H1 (cell line): ENCODE data around the gene ANXA8. TPM values are rescaled to one million over a fixed set of nuclear protein-coding genes. Genes with fewer than 3 reads are reported as not detected.
"Not testable (repeated sequence)": the region's sequence is repeated elsewhere in the genome, so short reads cannot be mapped to it uniquely, and the experiment has no call there.

Experiments used
- CTCF ChIA-PET: fragments of 300-600 bp; sonication (Branson Sonifier 250); formaldehyde crosslinking; loops from one replicate; lab custom pipeline; 2021; ENCODE audit not compliant: partially characterized antibody; lab: Charles Lee
- POLR2A ChIA-PET: fragments of 300-600 bp; sonication (Branson Sonifier 250); formaldehyde crosslinking; loops from one replicate; lab custom pipeline; 2021; ENCODE audit warnings: inconsistent platforms; ENCODE audit not compliant: partially characterized antibody; lab: Charles Lee
- DNase-seq, 2 experiments: peaks; one replicate each; pipeline versions ENCODE4 v3.0.0 to v3.0.0-alpha.2; 2010 to 2022; ENCODE audit warnings: low spot score in 2 of 2, low read depth in 1 of 2, mixed read lengths in 1 of 2
- FAIRE-seq: peaks from 2 replicates; lab custom pipeline; 2011; peaks lifted over from hg19 to GRCh38; lab: Jason Lieb, UNC
- H2AFZ ChIP-seq: 2 replicates; pipeline ENCODE4 v1.8.1; 2012; ENCODE audit warnings: low read length, inconsistent platforms
- H2AK5ac ChIP-seq: 2 replicates; pipeline ENCODE4 v1.6.1; 2013; ENCODE audit warnings: low read depth, low read length
- H2BK120ac ChIP-seq: replicated peaks from 2 replicates; pipeline ENCODE3; 2013; ENCODE audit warnings: low read depth, low read length, inconsistent platforms
- H2BK12ac ChIP-seq: 2 replicates; pipeline ENCODE4 v1.6.1; 2013; ENCODE audit warnings: low read depth, low read length
- H2BK15ac ChIP-seq: 2 replicates; pipeline ENCODE4 v1.6.1; 2013; ENCODE audit warnings: low read length
- H2BK20ac ChIP-seq: 2 replicates; pipeline ENCODE4 v1.6.1; 2013; ENCODE audit warnings: low read length
- H2BK5ac ChIP-seq: 2 replicates; pipeline ENCODE4 v1.6.1; 2013; ENCODE audit warnings: low read depth, low read length
- H3K14ac ChIP-seq: 2 replicates; pipeline ENCODE4 v1.6.1; 2013; ENCODE audit warnings: inconsistent platforms; ENCODE audit not compliant: insufficient read length
- H3K18ac ChIP-seq: 2 replicates; pipeline ENCODE4 v1.6.1; 2013; ENCODE audit warnings: low read length; ENCODE audit errors: extremely low read depth
- H3K23ac ChIP-seq: 2 replicates; pipeline ENCODE4 v1.6.1; 2013; ENCODE audit warnings: inconsistent platforms; ENCODE audit not compliant: insufficient read length
- H3K23me2 ChIP-seq: 2 replicates; pipeline ENCODE4 v1.6.1; 2013; ENCODE audit warnings: low read depth, low read length
- H3K27ac ChIP-seq: 2 replicates; pipeline ENCODE4 v1.6.1; 2011; ENCODE audit warnings: low read depth, low read length, inconsistent platforms
- H3K27me3 ChIP-seq, 4 experiments: replicated peaks in 1 of 4; 1 replicate in 1 of 4; 2 replicates in 3 of 4; pipeline versions ENCODE4 v1.6.1 to v1.8.1; 2011 to 2013; ENCODE audit warnings: low read length in 3 of 4, mild to moderate bottlenecking in 3 of 4, inconsistent platforms in 2 of 4, mixed read lengths in 2 of 4, moderate library complexity in 1 of 4; ENCODE audit not compliant: control insufficient read depth in 3 of 4, insufficient read depth in 3 of 4; ENCODE audit errors: extremely low read depth in 1 of 4
- H3K36me3 ChIP-seq, 4 experiments: 2 replicates each; pipeline versions ENCODE4 v1.6.1 to v1.8.1; 2011 to 2013; ENCODE audit warnings: mild to moderate bottlenecking in 4 of 4, low read length in 3 of 4, moderate library complexity in 2 of 4, control low read depth in 1 of 4, inconsistent platforms in 1 of 4; ENCODE audit not compliant: insufficient read depth in 4 of 4, control insufficient read depth in 2 of 4
- H3K4ac ChIP-seq: replicated peaks from 2 replicates; pipeline ENCODE3; 2013; ENCODE audit warnings: low read length, low read depth, mixed read lengths, inconsistent platforms; ENCODE audit not compliant: insufficient read length
- H3K4me1 ChIP-seq, 4 experiments: replicated peaks in 1 of 4; 1 replicate in 1 of 4; 2 replicates in 3 of 4; pipeline versions ENCODE4 v1.6.1 to v1.8.1; 2011 to 2013; ENCODE audit warnings: low read length in 3 of 4, inconsistent platforms in 2 of 4, mixed read lengths in 1 of 4; ENCODE audit not compliant: insufficient read depth in 4 of 4, control insufficient read depth in 3 of 4
- H3K4me2 ChIP-seq, 2 experiments: 2 replicates each; pipeline versions ENCODE4 v1.6.1 to v1.8.1; 2011 to 2013; ENCODE audit warnings: low read depth in 2 of 2, low read length in 2 of 2, control low read depth in 1 of 2, inconsistent platforms in 1 of 2, mild to moderate bottlenecking in 1 of 2; ENCODE audit not compliant: insufficient read depth in 1 of 2
- H3K4me3 ChIP-seq, 4 experiments: fragments of 200-600, 300-600 bp in 1 of 4; sonication (generic), shearing (Covaris generic), sonication (Bioruptor Twin) in 1 of 4; 2 replicates each; pipeline versions ENCODE4 v1.5.1 to v1.8.1; 2011 to 2016; ENCODE audit warnings: low read length in 4 of 4, low read depth in 3 of 4, control low read depth in 2 of 4, inconsistent platforms in 2 of 4, mild to moderate bottlenecking in 2 of 4, mixed read lengths in 1 of 4, moderate library complexity in 1 of 4; ENCODE audit not compliant: insufficient read depth in 2 of 4; ENCODE audit errors: extremely low read depth in 1 of 4
- H3K56ac ChIP-seq: replicated peaks from 2 replicates; pipeline ENCODE3; 2013; ENCODE audit warnings: low read depth, mild to moderate bottlenecking, mixed read lengths, low read length, inconsistent platforms; ENCODE audit not compliant: insufficient read length
- H3K79me1 ChIP-seq: 2 replicates; pipeline ENCODE4 v1.6.1; 2013; ENCODE audit warnings: low read depth, low read length, control low read depth
- H3K79me2 ChIP-seq, 2 experiments: 2 replicates each; pipeline versions ENCODE4 v1.6.1 to v1.8.1; 2012 to 2013; ENCODE audit warnings: low read length in 2 of 2, mild to moderate bottlenecking in 2 of 2, inconsistent platforms in 1 of 2; ENCODE audit not compliant: insufficient read depth in 2 of 2, control insufficient read depth in 1 of 2
- H3K9ac ChIP-seq, 4 experiments: replicated peaks in 1 of 4; 1 replicate in 1 of 4; 2 replicates in 3 of 4; pipeline versions ENCODE4 v1.6.1 to v1.8.1; 2011 to 2013; ENCODE audit warnings: low read depth in 3 of 4, low read length in 3 of 4, control low read depth in 2 of 4, mild to moderate bottlenecking in 2 of 4, moderate library complexity in 2 of 4, inconsistent platforms in 1 of 4; ENCODE audit errors: extremely low read depth in 1 of 4
- H3K9me3 ChIP-seq, 2 experiments: 2 replicates each; pipeline versions ENCODE4 v1.6.1 to v1.8.1; 2012 to 2013; ENCODE audit warnings: mild to moderate bottlenecking in 2 of 2, moderate library complexity in 2 of 2, control low read depth in 1 of 2, inconsistent platforms in 1 of 2, low read depth in 1 of 2, low read length in 1 of 2, mixed read lengths in 1 of 2; ENCODE audit not compliant: insufficient read depth in 2 of 2
- H4K20me1 ChIP-seq, 2 experiments: replicated peaks in 1 of 2; 2 replicates each; pipeline versions ENCODE3 to v1.8.1; 2011 to 2013; ENCODE audit warnings: inconsistent platforms in 2 of 2, low read length in 2 of 2, mild to moderate bottlenecking in 1 of 2; ENCODE audit not compliant: insufficient read depth in 2 of 2, control insufficient read depth in 1 of 2
- H4K5ac ChIP-seq: 2 replicates; pipeline ENCODE4 v1.6.1; 2013; ENCODE audit warnings: low read length, low read depth, mixed read lengths, inconsistent platforms; ENCODE audit not compliant: insufficient read length
- H4K8ac ChIP-seq: 2 replicates; pipeline ENCODE4 v1.8.0; 2013; ENCODE audit warnings: mild to moderate bottlenecking, moderate library complexity, low read length, inconsistent platforms; ENCODE audit not compliant: insufficient read depth; ENCODE audit errors: extremely low read depth
- H4K91ac ChIP-seq: replicated peaks from 2 replicates; pipeline ENCODE3; 2013; ENCODE audit warnings: low read length, mixed read lengths, inconsistent platforms; ENCODE audit not compliant: insufficient read length
- WGBS, 2 experiments: shearing (Covaris generic) in 1 of 2; methylation state at CpG; one replicate each; pipeline versions ENCODE4 v1.1.6 to v1.1.7; 2013 to 2015; ENCODE audit warnings: low lambda C conversion rate in 2 of 2, mixed read lengths in 2 of 2, inconsistent platforms in 1 of 2, low coverage in 1 of 2, missing lambda C conversion rate in 1 of 2; ENCODE audit not compliant: insufficient replicate concordance in 2 of 2, insufficient coverage in 1 of 2, insufficient read length in 1 of 2; ENCODE audit errors: extremely low coverage in 1 of 2, missing lambda C conversion rate in 1 of 2; 5-methylcytosine and 5-hydroxymethylcytosine counted together
- long read RNA-seq, 2 experiments: library from RNA in 1 of 2; library from capped mRNA in 1 of 2; stranded (forward); transcript quantifications; one replicate each; pipeline ENCODE4 v2.0.0, GENCODE V29; 2021; ENCODE audit warnings: inconsistent platforms in 1 of 2
- polyA minus RNA-seq, 3 experiments: library from RNA; depleted of rRNA, polyadenylated mRNA; stranded (reverse); fragments of >200 nt; gene quantifications; 1 replicate in 2 of 3; 2 replicates in 1 of 3; pipeline ENCODE4 v1.2.3, GENCODE V29; 2011
- polyA plus RNA-seq, 7 experiments: library from polyadenylated mRNA; depleted of rRNA in 3 of 7; stranded (reverse) in 5 of 7; unstranded in 2 of 7; fragments of >200 nt in 5 of 7; fragments of 200-250 nt in 2 of 7; gene quantifications; 1 replicate in 5 of 7; 2 replicates in 1 of 7; 4 replicates in 1 of 7; pipeline versions ENCODE4 v1.2.1 to v1.2.3, GENCODE V29; 2011 to 2013; ENCODE audit warnings: missing spikeins in 2 of 7, mixed read lengths in 2 of 7
- total RNA-seq: library from RNA; stranded (reverse); fragmentation: NEBNext Ultra II Directional; extraction: Animal tissue kit (Norgen Biotek cat#: 25700); gene quantifications from 2 replicates; pipeline ENCODE4 v1.2.1, GENCODE V29; 2021

ANXA8 gene
- total RNA-seq (not detected in 2 replicates), polyA plus RNA-seq (2011; rRNA removed) (0.15 and 0.30 TPM in 2 replicates), polyA minus RNA-seq (2011; rRNA and poly(A)+ RNA removed) (0.27 and 0.38 TPM in 2 replicates)
- polyA plus RNA-seq (2011; cell fraction: cytosol; rRNA removed) = 0.21 TPM
- 0.70 TPM for polyA plus RNA-seq (2011; cell fraction: nucleus; rRNA removed)
- 0.15 to 0.18 TPM (median 0.16 TPM) in 4 replicates for polyA plus RNA-seq (2012, experiment 1 of 2)
- polyA plus RNA-seq (2012, experiment 2 of 2) = not detected
- polyA plus RNA-seq (2013, experiment 1 of 2) = 0.12 TPM
- polyA plus RNA-seq (2013, experiment 2 of 2) = 0.13 TPM
- polyA minus RNA-seq (2011; cell fraction: cytosol; rRNA and poly(A)+ RNA removed) = 0.81 TPM
- polyA minus RNA-seq (2011; cell fraction: nucleus; rRNA and poly(A)+ RNA removed) = 0.70 TPM
- long read RNA-seq, experiment 1 = 0 reads
- long read RNA-seq, experiment 2 = 0 reads

GRCh38 chr10:47483923-47484322 lies at the start of gene ANXA8:
Gene ANXA8, minus strand, starts transcription at chr10:47484115. Its CDS starts 182 bp downstream, at chr10:47483933.
- CTCF ChIA-PET, H3K56ac ChIP-seq, H2AFZ ChIP-seq, H3K23ac ChIP-seq, H3K79me2 ChIP-seq, H2BK20ac ChIP-seq, H3K4me1 ChIP-seq, H2BK5ac ChIP-seq, H2BK12ac ChIP-seq, H3K18ac ChIP-seq, H2AK5ac ChIP-seq, H3K79me1 ChIP-seq, H3K27me3 ChIP-seq, POLR2A ChIA-PET, H3K9me3 ChIP-seq, H3K27ac ChIP-seq, FAIRE-seq, H3K14ac ChIP-seq, H3K4ac ChIP-seq, H3K4me2 ChIP-seq, DNase-seq, H3K4me3 ChIP-seq, H4K8ac ChIP-seq, H2BK15ac ChIP-seq, H3K9ac ChIP-seq, H3K36me3 ChIP-seq, H4K5ac ChIP-seq, H4K20me1 ChIP-seq, H3K23me2 ChIP-seq, H2BK120ac ChIP-seq, H4K91ac ChIP-seq: not testable (repeated sequence)
- 95% methylated on average over 8 of the region's 11 CpGs; no CpG with 5 or more reads in 1 of the 2 experiments for WGBS, 2 experiments

DNA sequence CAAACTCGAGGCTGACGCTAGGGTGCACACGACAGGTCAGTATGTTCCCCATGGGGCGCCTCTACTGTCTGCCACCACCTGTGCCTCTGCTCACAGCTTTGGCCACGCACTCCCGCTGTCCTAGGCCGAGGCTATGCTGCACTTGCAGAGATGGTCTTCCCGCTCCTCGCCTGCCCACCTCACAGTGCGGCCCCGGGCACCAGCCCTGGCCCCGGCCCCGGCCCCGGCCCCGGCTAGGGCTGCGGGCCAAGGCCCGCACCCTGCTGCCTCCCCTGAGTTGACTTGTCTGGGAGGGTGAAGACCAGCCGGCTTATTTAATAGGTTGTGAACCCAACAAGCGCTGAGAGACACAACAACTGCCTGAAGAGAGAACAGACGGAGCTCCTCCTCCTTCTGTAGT lies 39.6 kb upstream of the ANXA8 start, which contains the start of gene AGAP9:
Gene AGAP9, minus strand, starts transcription at position 164 of the 400 bp plus-strand sequence. Its CDS starts 112 bp downstream, at position 52.
- H2BK20ac ChIP-seq, H4K5ac ChIP-seq, H3K18ac ChIP-seq, H3K4me1 ChIP-seq, H3K27ac ChIP-seq, H4K20me1 ChIP-seq, H2BK15ac ChIP-seq, H3K27me3 ChIP-seq, H3K56ac ChIP-seq, H3K14ac ChIP-seq, H2BK120ac ChIP-seq, H3K79me1 ChIP-seq, H3K4me2 ChIP-seq, POLR2A ChIA-PET, H3K79me2 ChIP-seq, H2AFZ ChIP-seq, FAIRE-seq, CTCF ChIA-PET, H3K9ac ChIP-seq, H3K9me3 ChIP-seq, H3K36me3 ChIP-seq, H2BK5ac ChIP-seq, H4K91ac ChIP-seq, H3K4me3 ChIP-seq, H3K4ac ChIP-seq, H2BK12ac ChIP-seq, DNase-seq, H3K23ac ChIP-seq, H4K8ac ChIP-seq, H3K23me2 ChIP-seq, H2AK5ac ChIP-seq: not testable (repeated sequence)
- WGBS, 2 experiments = no CpG with 5 or more reads among the region's 20 CpGs
